GM19395 (cell line): ENCODE results near the gene MAD1L1.
"Not testable (repeated sequence)": the region's sequence is repeated elsewhere in the genome, so short reads cannot be mapped to it uniquely, and the experiment has no call there.

Experiments used
- ATAC-seq: cut with Tn5 transposase; IDR thresholded peaks from one replicate; pipeline ENCODE4 v1.9.1; 2021; ENCODE audit warnings: mild to moderate bottlenecking, moderate library complexity; ENCODE audit not compliant: unreplicated experiment

The MAD1L1 gene

GRCh38 chr7:2232766-2233520 is at the start of gene MAD1L1:
Gene MAD1L1 (minus strand): TSS chr7:2232945. CDS start chr7:2230133, 2,812 bp downstream.
- ATAC-seq, result peak; percentile 72

GRCh38 chr7:2282185-2282751 is 49.5 kb upstream of the MAD1L1 start:
- ATAC-seq, result no peak

- ATAC-seq, result no peak
Measured at GRCh38 chr7:2281541-2281940, 48.8 kb upstream of the MAD1L1 start.

- no peak for ATAC-seq
Measured at GRCh38 chr7:2280424-2280823, 47.7 kb upstream of the MAD1L1 start.

- ATAC-seq, result no peak
Measured at GRCh38 chr7:2279896-2280295, 47.2 kb upstream of the MAD1L1 start.

GRCh38 chr7:2278026-2278425 is 45.3 kb upstream of the MAD1L1 start:
- ATAC-seq, result no peak

GRCh38 chr7:2276107-2276506 is 43.4 kb upstream of the MAD1L1 start:
- no peak for ATAC-seq

- no peak for ATAC-seq
Measured at GRCh38 chr7:2275101-2275500, 42.4 kb upstream of the MAD1L1 start.

GRCh38 chr7:2274666-2275065 is 41.9 kb upstream of the MAD1L1 start:
- ATAC-seq, result no peak

GRCh38 chr7:2273866-2274265 is 41.1 kb upstream of the MAD1L1 start:
- no peak for ATAC-seq

GRCh38 chr7:2272031-2272430 is 39.3 kb upstream of the MAD1L1 start:
- no peak for ATAC-seq

- ATAC-seq, result no peak
Measured at GRCh38 chr7:2271273-2272026, 38.7 kb upstream of the MAD1L1 start.

- ATAC-seq, result no peak
Measured at GRCh38 chr7:2270495-2270894, 37.8 kb upstream of the MAD1L1 start.

GRCh38 chr7:2269991-2270460 is 37.3 kb upstream of the MAD1L1 start:
- ATAC-seq, result no peak

- not testable (repeated sequence) for ATAC-seq
Measured at GRCh38 chr7:2269089-2269990, 36.6 kb upstream of the MAD1L1 start.

- no peak for ATAC-seq
Measured at GRCh38 chr7:2266911-2267310, 34.2 kb upstream of the MAD1L1 start.

GRCh38 chr7:2264158-2264557 is 31.4 kb upstream of the MAD1L1 start:
- no peak for ATAC-seq

GRCh38 chr7:2263176-2263575 is 30.4 kb upstream of the MAD1L1 start:
- no peak for ATAC-seq

- ATAC-seq, result no peak
Measured at GRCh38 chr7:2261611-2262010, 28.9 kb upstream of the MAD1L1 start.

GRCh38 chr7:2260820-2261219 is 28.1 kb upstream of the MAD1L1 start:
- ATAC-seq, result no peak

GRCh38 chr7:2259480-2259879 is 26.7 kb upstream of the MAD1L1 start:
- no peak for ATAC-seq
